8988T (cell line): ENCODE measurements around the gene BAIAP2L1.

Experiments used
- DNase-seq: peaks from one replicate; pipeline ENCODE4 v3.0.0; 2011

Gene BAIAP2L1

GRCh38 chr7:98289333-98289875 lies 111.5 kb downstream of the BAIAP2L1 start:
- no peak for DNase-seq

GRCh38 chr7:98288064-98288823 lies 112.6 kb downstream of the BAIAP2L1 start:
- no peak for DNase-seq

- no peak for DNase-seq
Observed at GRCh38 chr7:98287486-98287959, 113.4 kb downstream of the BAIAP2L1 start.

GRCh38 chr7:98286701-98287485 lies 114.0 kb downstream of the BAIAP2L1 start:
- no peak for DNase-seq

GRCh38 chr7:98286093-98286539 lies 114.8 kb downstream of the BAIAP2L1 start:
- DNase-seq: no peak

- DNase-seq: no peak
Observed at GRCh38 chr7:98285157-98286092, 115.5 kb downstream of the BAIAP2L1 start.

GRCh38 chr7:98284335-98285036 lies 116.4 kb downstream of the BAIAP2L1 start:
- DNase-seq: no peak

- no peak for DNase-seq
Observed at GRCh38 chr7:98283887-98284222, 117.0 kb downstream of the BAIAP2L1 start.

GRCh38 chr7:98283127-98283886 lies 117.6 kb downstream of the BAIAP2L1 start:
- no peak for DNase-seq

- DNase-seq: no peak
Observed at GRCh38 chr7:98282703-98283102, 118.2 kb downstream of the BAIAP2L1 start.

- DNase-seq: no peak
Observed at GRCh38 chr7:98281757-98282606, 118.9 kb downstream of the BAIAP2L1 start.

GRCh38 chr7:98280791-98281756 lies 119.8 kb downstream of the BAIAP2L1 start, which contains the start of gene BRI3:
TSS of gene BRI3 (plus strand) at chr7:98281686. CDS start at chr7:98281796, 110 bp downstream.
- peak; percentile 78 for DNase-seq

GRCh38 chr7:98280296-98280695 lies 120.6 kb downstream of the BAIAP2L1 start:
- no peak for DNase-seq

- DNase-seq: no peak
Observed at GRCh38 chr7:98278936-98279335, 122.0 kb downstream of the BAIAP2L1 start.

GRCh38 chr7:98278408-98278807 lies 122.5 kb downstream of the BAIAP2L1 start:
- DNase-seq: no peak

- DNase-seq: no peak
Observed at GRCh38 chr7:98276241-98276761, 124.6 kb downstream of the BAIAP2L1 start.

GRCh38 chr7:98267303-98267702 lies 133.6 kb downstream of the BAIAP2L1 start:
- DNase-seq: no peak

GRCh38 chr7:98266840-98267239 lies 134.1 kb downstream of the BAIAP2L1 start:
- DNase-seq: no peak

- DNase-seq: no peak
Observed at GRCh38 chr7:98265841-98266271, 135.0 kb downstream of the BAIAP2L1 start.
